Esophagus muscularis mucosa (tissue), 4 donors: ENCODE data around the gene PPP1R37. TPM values are rescaled to one million over a fixed set of nuclear protein-coding genes. Genes with fewer than 3 reads are reported as not detected.
A peak's percentile ranks its signal among the peaks of the same experiment; 100 is the strongest.

Source experiments
- DNase-seq: peaks from one replicate; pipeline ENCODE4 v3.0.0-alpha.2; 2017; ENCODE audit errors: extremely low spot score
- H3K27ac ChIP-seq, 4 donors: fragments of 200-600 bp; sonication (generic); replicated peaks in 1 of 4; 1 replicate in 3 of 4; 2 replicates in 1 of 4; pipeline ENCODE4 v1.5.1; 2016 to 2019; ENCODE audit warnings: mild to moderate bottlenecking in 1 of 4
- H3K27me3 ChIP-seq, 4 donors: fragments of 200-600 bp; sonication (generic); one replicate each; pipeline versions ENCODE4 v1.5.1 to v1.6.0; 2016 to 2019
- H3K36me3 ChIP-seq, 4 donors: fragments of 200-600 bp; sonication (generic); one replicate each; pipeline ENCODE4 v1.5.1; 2016 to 2019
- H3K4me1 ChIP-seq, 4 donors: fragments of 200-600 bp; sonication (generic); one replicate each; pipeline ENCODE4 v1.5.1; 2016 to 2019
- H3K4me3 ChIP-seq, 4 donors: fragments of 200-600 bp; sonication (generic); 1 replicate in 2 of 4; 2 replicates in 2 of 4; pipeline ENCODE4 v1.5.1; 2016 to 2019; ENCODE audit warnings: mild to moderate bottlenecking in 4 of 4, moderate library complexity in 1 of 4
- H3K9me3 ChIP-seq, 4 donors: fragments of 200-600 bp; sonication (generic); 1 replicate in 3 of 4; 2 replicates in 1 of 4; pipeline ENCODE4 v1.5.1; 2016 to 2019
- CTCF ChIP-seq, 3 experiments: fragments of 200-600 bp in 2 of 3; fragments of 450-650 bp in 1 of 3; sonication (generic) in 2 of 3; IDR thresholded peaks; one replicate each; pipeline ENCODE4 v1.5.1; 2017 to 2019; ENCODE audit warnings: antibody characterized with exemption in 3 of 3, mild to moderate bottlenecking in 2 of 3, moderate library complexity in 1 of 3
- EP300 ChIP-seq: sonication (generic); formaldehyde crosslinking; IDR thresholded peaks from one replicate; pipeline ENCODE4 v1.6.1; 2017; ENCODE audit warnings: antibody characterized with exemption
- POLR2A ChIP-seq: fragments of 450-650 bp; IDR thresholded peaks from one replicate; pipeline ENCODE4 v1.6.1; 2017; ENCODE audit warnings: antibody characterized with exemption, moderate library complexity, mild to moderate bottlenecking, low read depth
- POLR2AphosphoS5 ChIP-seq, 2 donors: sonication (generic); formaldehyde crosslinking; IDR thresholded peaks; one replicate each; pipeline ENCODE4 v1.6.1; 2017; ENCODE audit warnings: antibody characterized with exemption in 2 of 2
- WGBS: methylation state at CpG from one replicate; pipeline ENCODE4 v1.1.5; 2018; 5-methylcytosine and 5-hydroxymethylcytosine counted together
- intact Hi-C: fragments of 100-400 bp; cut with DNase I; formaldehyde crosslinking; loops from one replicate; pipeline ENCODE4 v1.15.1; 2023
- total RNA-seq, 4 donors: library from RNA; depleted of rRNA; stranded (reverse); fragments of >200 nt; gene quantifications; one replicate each; pipeline versions ENCODE4 v1.1.0 to v1.2.1, GENCODE V29; 2016

Gene PPP1R37
- total RNA-seq, 4 donors from 2014 or later: 21.0 to 46.7 (median 28.3) TPM

DNA sequence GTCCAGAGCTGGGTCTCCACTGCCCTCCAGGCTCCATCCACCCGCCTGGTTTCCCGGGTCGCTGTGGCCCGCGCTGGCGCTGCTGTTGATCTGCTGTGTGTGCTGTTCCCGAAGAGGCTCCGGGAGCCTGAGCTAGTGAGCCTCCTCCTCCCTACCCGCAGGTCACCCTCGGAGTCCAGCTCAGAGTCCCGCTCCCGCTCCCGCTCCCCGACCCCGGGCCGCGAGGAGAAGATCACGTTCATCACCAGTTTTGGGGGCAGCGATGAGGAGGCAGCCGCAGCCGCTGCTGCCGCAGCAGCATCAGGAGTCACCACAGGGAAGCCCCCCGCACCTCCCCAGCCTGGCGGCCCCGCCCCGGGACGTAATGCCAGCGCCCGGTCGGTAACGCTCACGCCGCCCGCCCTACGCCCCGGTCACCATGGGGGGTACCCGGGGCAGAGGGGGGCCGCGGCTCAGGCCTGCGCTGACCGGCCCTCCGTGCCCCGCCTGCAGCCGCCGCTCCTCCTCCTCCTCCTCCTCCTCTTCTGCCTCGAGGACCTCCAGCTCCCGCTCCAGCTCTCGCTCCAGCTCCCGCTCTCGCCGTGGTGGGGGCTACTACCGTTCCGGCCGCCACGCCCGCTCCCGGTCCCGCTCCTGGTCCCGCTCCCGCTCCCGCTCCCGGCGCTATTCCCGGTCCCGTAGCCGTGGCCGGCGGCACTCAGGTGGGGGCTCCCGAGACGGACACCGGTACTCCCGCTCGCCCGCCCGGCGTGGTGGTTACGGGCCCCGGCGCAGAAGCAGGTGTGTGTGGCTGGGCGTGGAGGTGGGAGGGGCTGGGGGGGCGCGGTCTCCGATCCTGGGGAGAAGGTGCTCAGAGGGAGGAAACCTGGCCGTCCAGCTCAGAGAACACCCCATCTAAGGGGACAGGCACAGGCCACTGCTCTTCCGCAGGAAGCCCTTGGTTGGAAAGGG lies 28.9 kb upstream of the PPP1R37 start:
- H3K4me1 ChIP-seq: no peaks in the 10 kb centered on the region
- DNase-seq: no peak
- no peaks in the 10 kb centered on the region for H3K9me3 ChIP-seq
- H3K36me3 ChIP-seq: peaks cover 72 to 100% (median 98%) of the 10 kb centered on the region in 4 donors
- H3K27ac ChIP-seq: no peak overlapping the region
- WGBS: 95% methylated on average over 70 of the region's 85 CpGs
- no peak overlapping the region for H3K4me3 ChIP-seq
- intact Hi-C loops: no loop called here
- H3K27me3 ChIP-seq: no peaks in the 10 kb centered on the region
- no peak for TF ChIP-seq POLR2AphosphoS5 (IDR thresholded peaks at IDR 0.05)
- TF ChIP-seq EP300: no peak
- TF ChIP-seq POLR2A: no peak
- TF ChIP-seq CTCF (IDR thresholded peaks at IDR 0.05): no peak

DNA sequence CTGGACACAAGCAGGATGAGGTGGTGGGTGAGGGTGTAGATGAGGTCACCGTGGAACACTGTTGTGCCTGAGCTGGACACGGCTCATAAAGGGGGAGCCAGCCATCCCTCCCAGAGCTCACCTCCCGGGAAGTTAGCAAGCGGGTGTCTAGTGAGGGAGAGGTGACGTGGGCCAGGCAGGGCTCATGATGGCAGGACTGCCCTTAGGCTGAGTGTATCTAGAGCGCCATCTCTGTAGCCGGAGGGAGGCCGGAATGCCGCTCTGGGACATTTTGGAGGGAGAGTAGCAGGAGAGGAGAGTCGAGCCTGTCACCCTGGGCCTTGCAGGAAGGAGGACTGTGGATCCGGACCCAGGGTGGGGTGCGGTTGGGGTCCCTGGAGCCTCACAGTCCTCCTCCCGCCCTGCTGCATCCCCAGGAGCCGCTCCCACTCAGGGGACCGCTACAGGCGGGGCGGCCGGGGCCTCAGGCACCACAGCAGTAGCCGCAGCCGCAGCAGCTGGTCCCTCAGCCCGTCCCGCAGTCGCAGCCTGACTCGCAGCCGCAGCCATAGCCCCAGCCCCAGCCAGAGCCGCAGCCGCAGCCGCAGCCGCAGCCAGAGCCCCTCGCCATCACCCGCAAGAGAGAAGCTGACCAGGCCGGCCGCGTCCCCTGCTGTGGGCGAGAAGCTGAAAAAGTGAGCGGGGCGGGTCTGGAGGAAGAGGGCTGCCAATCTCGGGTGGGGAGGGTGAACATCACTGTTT lies 25.9 kb upstream of the PPP1R37 start:
- no peak for DNase-seq
- no peaks in the 10 kb centered on the region for H3K27me3 ChIP-seq
- intact Hi-C loops: no loop called here
- WGBS: 89% methylated on average over 21 of the region's 38 CpGs
- no peak overlapping the region for H3K27ac ChIP-seq
- H3K4me3 ChIP-seq: no peak overlapping the region
- TF ChIP-seq CTCF (IDR thresholded peaks at IDR 0.05) (no peak), POLR2A (no peak), POLR2AphosphoS5 (IDR thresholded peaks at IDR 0.05) (no peak), EP300 (no peak)
- peaks cover 60 to 100% (median 97%) of the 10 kb centered on the region in 4 donors for H3K36me3 ChIP-seq
- no peaks in the 10 kb centered on the region for H3K4me1 ChIP-seq
- no peaks in the 10 kb centered on the region for H3K9me3 ChIP-seq

DNA sequence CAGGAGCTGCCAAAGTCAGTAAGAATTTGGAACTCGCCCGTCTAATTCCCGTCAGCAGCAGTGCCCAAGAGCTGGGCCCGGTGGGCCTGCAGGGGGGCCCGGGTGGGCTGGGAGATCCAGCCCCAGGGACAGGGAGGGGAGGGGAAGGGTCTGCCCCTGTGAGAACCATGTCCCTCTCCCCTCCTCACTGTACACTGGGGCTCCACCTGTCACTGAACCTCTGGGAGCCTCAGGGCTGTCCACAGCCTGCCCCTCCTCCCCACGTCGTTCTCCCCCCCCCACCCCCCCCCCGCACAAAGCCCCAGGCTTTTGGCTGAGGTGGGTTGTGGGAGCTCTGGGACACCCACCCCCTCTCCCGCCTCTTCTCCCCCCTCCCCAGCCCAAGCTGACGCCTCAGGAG lies 24.9 kb upstream of the PPP1R37 start:
- no CpG with 5 or more reads among the region's 10 CpGs for WGBS
- Histone ChIP-seq H3K9me3 (no peaks in the 10 kb centered on the region), H3K27ac (no peak overlapping the region), H3K4me1 (no peaks in the 10 kb centered on the region), H3K4me3 (no peak overlapping the region), H3K27me3 (no peaks in the 10 kb centered on the region), H3K36me3 (peaks cover 56 to 95% (median 91%) of the 10 kb centered on the region in 4 donors)
- no peak for DNase-seq
- no peak for TF ChIP-seq CTCF (IDR thresholded peaks at IDR 0.05)
- TF ChIP-seq POLR2AphosphoS5 (IDR thresholded peaks at IDR 0.05): no peak
- no peak for TF ChIP-seq POLR2A
- TF ChIP-seq EP300: no peak
- intact Hi-C loops: no loop called here

- TF ChIP-seq EP300: no peak
- TF ChIP-seq CTCF (IDR thresholded peaks at IDR 0.05): no peak
- TF ChIP-seq POLR2A: no peak
- peak in 1 of 2 donors; percentile 7 for TF ChIP-seq POLR2AphosphoS5 (IDR thresholded peaks at IDR 0.05)
- intact Hi-C loops: no loop called here
- Histone ChIP-seq H3K36me3 (peaks cover 50 to 85% (median 81%) of the 10 kb centered on the region in 4 donors), H3K27ac (no peak overlapping the region), H3K9me3 (no peaks in the 10 kb centered on the region), H3K27me3 (no peaks in the 10 kb centered on the region), H3K4me3 (no peak overlapping the region), H3K4me1 (no peaks in the 10 kb centered on the region)
- WGBS: 72% methylated on average over 10 of the region's 13 CpGs
- DNase-seq: no peak
These were observed 23.9 kb upstream of the PPP1R37 start for GRCh38 chr19:45069056-45069455.
